Endothelial cell of umbilical vein (primary cell): Measurements from ENCODE around the gene STAB1. TPM values are rescaled to one million over a fixed set of nuclear protein-coding genes. Genes with fewer than 3 reads are reported as not detected.

Source experiments
- BruUV-seq: library from RNA; stranded (reverse); fragments of 400-500 nt; replicated peaks from 2 replicates; lab custom pipeline; 2021; lab: Mats Ljungman, UMichigan
- CTCF ChIA-PET: fragments of 300-600, 350-600 bp; sonication (Branson Sonifier 250); formaldehyde crosslinking; loops from one replicate; lab custom pipeline; 2021; ENCODE audit warnings: antibody characterized with exemption, inconsistent platforms; lab: Charles Lee
- POLR2A ChIA-PET: fragments of 300-600, 350-600 bp; sonication (Branson Sonifier 250); formaldehyde crosslinking; loops from one replicate; lab custom pipeline; 2021; ENCODE audit warnings: antibody characterized with exemption, inconsistent platforms; lab: Charles Lee
- DNase-seq: peaks from one replicate; pipeline ENCODE4 v3.0.0-alpha.2; 2011; ENCODE audit warnings: low read depth, low spot score
- FAIRE-seq: peaks from 2 replicates; lab custom pipeline; 2011; peaks lifted over from hg19 to GRCh38; lab: Jason Lieb, UNC
- H2AFZ ChIP-seq: 2 replicates; pipeline ENCODE4 v1.6.0; 2012; ENCODE audit warnings: low read depth, low read length, control low read depth, inconsistent platforms
- H3K27ac ChIP-seq: 2 replicates; pipeline ENCODE4 v1.5.1; 2011; ENCODE audit warnings: low read depth, mild to moderate bottlenecking, control low read depth, low read length, moderate library complexity; ENCODE audit not compliant: insufficient read depth
- H3K27me3 ChIP-seq, 2 experiments: 2 replicates each; pipeline versions ENCODE4 v1.6.0 to v1.6.1; 2011; ENCODE audit warnings: low read length in 2 of 2, mixed read lengths in 1 of 2; ENCODE audit not compliant: control insufficient read depth in 2 of 2, insufficient read depth in 2 of 2
- H3K36me3 ChIP-seq, 2 experiments: 2 replicates in 1 of 2; 3 replicates in 1 of 2; pipeline ENCODE4 v1.5.1; 2011; ENCODE audit warnings: low read length in 2 of 2, mild to moderate bottlenecking in 1 of 2, moderate library complexity in 1 of 2; ENCODE audit not compliant: control insufficient read depth in 2 of 2, insufficient read depth in 2 of 2; ENCODE audit errors: extremely low read depth in 1 of 2
- H3K4me1 ChIP-seq: 3 replicates; pipeline ENCODE4 v1.5.1; 2011; ENCODE audit warnings: mild to moderate bottlenecking, low read length; ENCODE audit not compliant: control insufficient read depth, insufficient read depth; ENCODE audit errors: extremely low read depth
- H3K4me2 ChIP-seq: 2 replicates; pipeline ENCODE4 v1.6.1; 2011; ENCODE audit warnings: low read length, control low read depth, mixed read lengths; ENCODE audit not compliant: insufficient read depth
- H3K4me3 ChIP-seq, 3 experiments: fragments of 200-600 bp in 1 of 3; sonication (generic), shearing (Covaris generic) in 1 of 3; replicated peaks in 1 of 3; 2 replicates each; pipeline ENCODE4 v1.5.1; 2011 to 2016; ENCODE audit warnings: control low read depth in 3 of 3, low read length in 3 of 3, mild to moderate bottlenecking in 2 of 3, inconsistent platforms in 1 of 3, low read depth in 1 of 3, moderate library complexity in 1 of 3; ENCODE audit not compliant: insufficient read depth in 1 of 3
- H3K79me2 ChIP-seq: 2 replicates; pipeline ENCODE4 v1.6.0; 2012; ENCODE audit warnings: low read length, inconsistent platforms; ENCODE audit not compliant: control insufficient read depth, insufficient read depth
- H3K9ac ChIP-seq: replicated peaks from 2 replicates; pipeline ENCODE3; 2011; ENCODE audit warnings: low read length, control low read depth; ENCODE audit not compliant: insufficient read depth; ENCODE audit errors: extremely low read depth
- H3K9me1 ChIP-seq: replicated peaks from 3 replicates; pipeline ENCODE4 v1.6.0; 2011; ENCODE audit warnings: mild to moderate bottlenecking, low read length; ENCODE audit not compliant: control insufficient read depth, insufficient read depth; ENCODE audit errors: extremely low read depth
- H3K9me3 ChIP-seq: replicated peaks from 2 replicates; pipeline ENCODE4 v1.5.1; 2012; ENCODE audit warnings: low read length, inconsistent platforms; ENCODE audit not compliant: control insufficient read depth, insufficient read depth
- H4K20me1 ChIP-seq: replicated peaks from 2 replicates; pipeline ENCODE3; 2011; ENCODE audit warnings: mild to moderate bottlenecking, low read length; ENCODE audit not compliant: control insufficient read depth, insufficient read depth; ENCODE audit errors: extremely low read depth
- EZH2 ChIP-seq: IDR thresholded peaks from 2 replicates; pipeline ENCODE4 v1.6.1; 2012; ENCODE audit warnings: borderline replicate concordance, low read depth, mild to moderate bottlenecking, moderate library complexity, low read length, inconsistent platforms; ENCODE audit not compliant: severe bottlenecking
- FOS ChIP-seq: IDR thresholded peaks from 2 replicates; pipeline ENCODE4 v1.6.1; 2011; ENCODE audit warnings: mild to moderate bottlenecking, low read length, moderate library complexity, borderline replicate concordance; ENCODE audit not compliant: insufficient read depth
- GATA2 ChIP-seq: IDR thresholded peaks from 2 replicates; pipeline ENCODE4 v1.7.0; 2011; ENCODE audit warnings: low read depth, mild to moderate bottlenecking, moderate library complexity, mixed read lengths, low read length; ENCODE audit not compliant: insufficient read length, insufficient read depth
- JUN ChIP-seq: IDR thresholded peaks from 2 replicates; pipeline ENCODE4 v1.6.1; 2011; ENCODE audit warnings: borderline replicate concordance, low read depth; ENCODE audit not compliant: insufficient read length, insufficient read depth
- MYC ChIP-seq: IDR thresholded peaks from one replicate; pipeline ENCODE4 v1.6.1; 2011; ENCODE audit warnings: mild to moderate bottlenecking, low read depth, low read length
- POLR2A ChIP-seq: IDR thresholded peaks from 2 replicates; pipeline ENCODE4 v1.6.1; 2012; ENCODE audit warnings: low read depth, mild to moderate bottlenecking, control low read depth, low read length
- POLR2AphosphoS5 ChIP-seq: IDR thresholded peaks from 2 replicates; pipeline ENCODE4 v1.6.1; 2012; ENCODE audit warnings: low read depth, mild to moderate bottlenecking, control low read depth, low read length, moderate library complexity; ENCODE audit not compliant: insufficient read depth
- dilution Hi-C: fragments of 300-500 bp; cut with MboI; formaldehyde crosslinking; loops from one replicate; pipeline ENCODE4 v1.15.0; 2019; ENCODE audit warnings: low sequenced_read_pairs; ENCODE audit not compliant: extremely low pct_ligation_motif_present
- intact Hi-C: fragments of 100-400 bp; cut with micrococcal nuclease; formaldehyde crosslinking; loops from one replicate; pipeline ENCODE4 v1.10.0; 2022
- polyA plus RNA-seq, 4 experiments: library from polyadenylated mRNA; depleted of rRNA in 3 of 4; stranded (reverse) in 3 of 4; unstranded in 1 of 4; fragments of >200 nt; gene quantifications; 2 replicates each; pipeline versions ENCODE4 v1.2.1 to v1.2.3, GENCODE V29; 2011 to 2012; ENCODE audit warnings: missing spikeins in 1 of 4
- total RNA-seq: library from RNA; stranded (reverse); gene quantifications from 2 replicates; pipeline ENCODE4 v1.2.3, GENCODE V29; 2021
- TF ChIP-seq, protein P1 (sequence below), 2 donors: IDR thresholded peaks; 1 replicate in 1 of 2; 2 replicates in 1 of 2; pipeline ENCODE4 v1.5.1; 2011; ENCODE audit warnings: low read length in 2 of 2, mild to moderate bottlenecking in 2 of 2, moderate library complexity in 2 of 2, control low read depth in 1 of 2, inconsistent platforms in 1 of 2, low read depth in 1 of 2; ENCODE audit not compliant: insufficient read depth in 1 of 2; ENCODE audit errors: extremely low read depth in 1 of 2
- TF ChIP-seq, protein P2 (sequence below): IDR thresholded peaks from 2 replicates; pipeline ENCODE4 v1.6.1; 2011; ENCODE audit not compliant: insufficient read depth, insufficient read length

STAB1 gene
- total and polyA plus RNA-seq, 2 donors (not counting 3 experiments of a cell fraction or from before 2014, with no cell fraction given): 369 TPM

DNA sequence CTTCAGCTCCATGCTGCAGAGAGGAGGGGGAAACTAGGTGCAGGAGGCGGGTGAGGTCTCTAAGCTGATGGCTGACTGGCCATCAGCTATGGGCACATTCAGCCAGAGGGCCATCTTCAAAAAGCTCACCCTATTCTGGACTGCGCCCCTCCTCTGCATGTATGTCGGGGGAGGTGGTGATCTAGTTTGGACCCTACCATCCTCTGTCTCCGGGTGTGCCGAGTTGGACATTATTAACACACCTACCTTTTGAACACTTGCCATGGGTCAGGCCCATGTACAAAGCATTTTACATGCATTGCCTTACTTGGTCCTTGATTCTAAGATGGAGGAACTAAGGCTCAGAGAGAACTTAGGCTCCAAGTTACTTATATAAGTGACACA lies 38.3 kb upstream of the STAB1 start:
- H4K20me1 ChIP-seq: no peaks in the 10 kb centered on the region
- H2AFZ ChIP-seq: peak overlapping the region; percentile 54
- H3K27me3 ChIP-seq: no peaks in the 10 kb centered on the region
- TF ChIP-seq EZH2 (no peak), JUN (no peak), GATA2 (no peak), POLR2A (no peak), MYC (no peak), FOS (no peak), POLR2AphosphoS5 (no peak)
- TF ChIP-seq, protein P1, sequence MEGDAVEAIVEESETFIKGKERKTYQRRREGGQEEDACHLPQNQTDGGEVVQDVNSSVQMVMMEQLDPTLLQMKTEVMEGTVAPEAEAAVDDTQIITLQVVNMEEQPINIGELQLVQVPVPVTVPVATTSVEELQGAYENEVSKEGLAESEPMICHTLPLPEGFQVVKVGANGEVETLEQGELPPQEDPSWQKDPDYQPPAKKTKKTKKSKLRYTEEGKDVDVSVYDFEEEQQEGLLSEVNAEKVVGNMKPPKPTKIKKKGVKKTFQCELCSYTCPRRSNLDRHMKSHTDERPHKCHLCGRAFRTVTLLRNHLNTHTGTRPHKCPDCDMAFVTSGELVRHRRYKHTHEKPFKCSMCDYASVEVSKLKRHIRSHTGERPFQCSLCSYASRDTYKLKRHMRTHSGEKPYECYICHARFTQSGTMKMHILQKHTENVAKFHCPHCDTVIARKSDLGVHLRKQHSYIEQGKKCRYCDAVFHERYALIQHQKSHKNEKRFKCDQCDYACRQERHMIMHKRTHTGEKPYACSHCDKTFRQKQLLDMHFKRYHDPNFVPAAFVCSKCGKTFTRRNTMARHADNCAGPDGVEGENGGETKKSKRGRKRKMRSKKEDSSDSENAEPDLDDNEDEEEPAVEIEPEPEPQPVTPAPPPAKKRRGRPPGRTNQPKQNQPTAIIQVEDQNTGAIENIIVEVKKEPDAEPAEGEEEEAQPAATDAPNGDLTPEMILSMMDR (IDR thresholded peaks at IDR 0.05; ENCODE audit: extremely low read depth in 1 of 2, insufficient read depth in 1 of 2, low read depth in 1 of 2, low read length in 2 of 2): no peak
- TF ChIP-seq, protein P2, sequence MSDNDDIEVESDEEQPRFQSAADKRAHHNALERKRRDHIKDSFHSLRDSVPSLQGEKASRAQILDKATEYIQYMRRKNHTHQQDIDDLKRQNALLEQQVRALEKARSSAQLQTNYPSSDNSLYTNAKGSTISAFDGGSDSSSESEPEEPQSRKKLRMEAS: no peak
- peaks cover 40% of the 10 kb centered on the region for H3K79me2 ChIP-seq
- ChIA-PET CTCF (interaction anchor here (0.6 to 1.5 kb wide), 7 partner anchors 9 to 134 kb away, joined by 3 to 6 read pairs (median 3); no protein-coding TSS in a partner anchor), POLR2A (no interaction called here)
- H3K27ac ChIP-seq: no peak overlapping the region
- intact Hi-C loops (loop anchor here (5.0 kb wide), 1 partner anchor 41 kb away; the partner anchor contains the start of gene STAB1), dilution Hi-C loops (no loop called here)
- no TSS peak for BruUV-seq
- H3K9me1 ChIP-seq: no peaks in the 10 kb centered on the region
- H3K9me3 ChIP-seq: no peaks in the 10 kb centered on the region
- peak overlapping the region; percentile 80 to 97 (median 97) for H3K4me3 ChIP-seq
- H3K4me1 ChIP-seq: peaks cover 17% of the 10 kb centered on the region
- peak overlapping the region; percentile 90 for H3K4me2 ChIP-seq
- peak overlapping the region; percentile 75 for H3K9ac ChIP-seq
- DNase-seq (no peak), FAIRE-seq (no peak)
- peaks cover 18 to 20% of the 10 kb centered on the region in 2 experiments for H3K36me3 ChIP-seq
